ENCODE results near the gene THEM5. TPM values are rescaled to one million over a fixed set of nuclear protein-coding genes. Genes with fewer than 3 reads are reported as not detected.

Gene THEM5
- total RNA-seq, 1 donor from 2014 or later, result 8.4 TPM

- no peak for DNase-seq
These were observed 36.2 kb downstream of the THEM5 start for GRCh38 chr1:151817353-151817730.

GRCh38 chr1:151816548-151817352 lies 36.8 kb downstream of the THEM5 start:
- DNase-seq, result no peak

GRCh38 chr1:151815716-151816327 lies 37.7 kb downstream of the THEM5 start:
- no peak for DNase-seq

GRCh38 chr1:151814971-151815545 lies 38.5 kb downstream of the THEM5 start:
- no peak for DNase-seq

GRCh38 chr1:151814426-151814825 lies 39.1 kb downstream of the THEM5 start:
- DNase-seq, result no peak

GRCh38 chr1:151813271-151813977 lies 40.1 kb downstream of the THEM5 start:
- no peak for DNase-seq

- DNase-seq, result no peak
These were observed 42.3 kb downstream of the THEM5 start for GRCh38 chr1:151811181-151811580.

GRCh38 chr1:151809985-151810556 lies 43.4 kb downstream of the THEM5 start:
- DNase-seq, result no peak

- DNase-seq, result no peak
These were observed 44.1 kb downstream of the THEM5 start for GRCh38 chr1:151809290-151809984.

- DNase-seq, result no peak
These were observed 45.7 kb downstream of the THEM5 start for GRCh38 chr1:151807766-151808165.

GRCh38 chr1:151807131-151807530 lies 46.4 kb downstream of the THEM5 start:
- DNase-seq, result no peak

GRCh38 chr1:151806170-151806569 lies 47.3 kb downstream of the THEM5 start:
- DNase-seq, result no peak

- no peak for DNase-seq
These were observed 48.3 kb downstream of the THEM5 start, which contains the start of gene LINGO4 for GRCh38 chr1:151805066-151805820. LINGO4 (minus strand) TSS chr1:151805419; CDS start chr1:151802704, 2,715 bp downstream.

- no peak for DNase-seq
These were observed 49.6 kb downstream of the THEM5 start for GRCh38 chr1:151803915-151804314.

- no peak for DNase-seq
These were observed 50.3 kb downstream of the THEM5 start for GRCh38 chr1:151803164-151803563.

GRCh38 chr1:151802372-151802771 lies 51.1 kb downstream of the THEM5 start:
- DNase-seq, result no peak

- DNase-seq, result no peak
These were observed 51.7 kb downstream of the THEM5 start for GRCh38 chr1:151801846-151802245.

- DNase-seq, result no peak
These were observed 52.1 kb downstream of the THEM5 start for GRCh38 chr1:151801310-151801820.

- no peak for DNase-seq
These were observed 52.7 kb downstream of the THEM5 start for GRCh38 chr1:151800830-151801229.

GRCh38 chr1:151799179-151800022 lies 54.1 kb downstream of the THEM5 start:
- no peak for DNase-seq

Data from skin of body (tissue), 2 donors.